Measurements from ENCODE around the gene CNPY1.

CNPY1 gene

GRCh38 chr7:155466814-155467733 is 79.3 kb downstream of the CNPY1 start:
- Histone ChIP-seq H3K27ac (ENCODE audit: low read depth, low read length) (no peak overlapping the region), H3K36me3 (ENCODE audit: insufficient read depth, low read length) (no peaks in the 10 kb centered on the region), H3K4me1 (ENCODE audit: insufficient read depth, low read length) (peaks cover 17% of the 10 kb centered on the region), H3K4me3 (ENCODE audit: low read length) (peak overlapping the region; percentile 24), H3K27me3 (ENCODE audit: insufficient read depth, low read length) (peaks cover 100% of the 10 kb centered on the region), H3K9ac (ENCODE audit: low read depth, low read length) (no peak overlapping the region), H3K9me3 (ENCODE audit: insufficient read depth, low read depth, low read length) (no peaks in the 10 kb centered on the region)
- under 1% methylated on average over 78 of the region's 78 CpGs for WGBS

GRCh38 chr7:155466142-155466813 is 80.1 kb downstream of the CNPY1 start:
- Histone ChIP-seq H3K27me3 (ENCODE audit: insufficient read depth, low read length) (peaks cover 100% of the 10 kb centered on the region), H3K9me3 (ENCODE audit: insufficient read depth, low read depth, low read length) (no peaks in the 10 kb centered on the region), H3K4me1 (ENCODE audit: insufficient read depth, low read length) (peaks cover 11% of the 10 kb centered on the region), H3K9ac (ENCODE audit: low read depth, low read length) (no peak overlapping the region), H3K36me3 (ENCODE audit: insufficient read depth, low read length) (no peaks in the 10 kb centered on the region), H3K27ac (ENCODE audit: low read depth, low read length) (no peak overlapping the region), H3K4me3 (ENCODE audit: low read length) (no peak overlapping the region)
- WGBS: 2% methylated on average over 42 of the region's 42 CpGs

GRCh38 chr7:155465761-155466141 is 80.6 kb downstream of the CNPY1 start:
- H3K9me3 ChIP-seq (ENCODE audit: insufficient read depth, low read depth, low read length): no peaks in the 10 kb centered on the region
- H3K4me3 ChIP-seq (ENCODE audit: low read length): no peak overlapping the region
- H3K4me1 ChIP-seq (ENCODE audit: insufficient read depth, low read length): peaks cover 5% of the 10 kb centered on the region; the same call in 1 of the 2 replicates
- 17% methylated on average over 9 of the region's 9 CpGs for WGBS
- H3K27ac ChIP-seq (ENCODE audit: low read depth, low read length): no peak overlapping the region
- no peaks in the 10 kb centered on the region for H3K36me3 ChIP-seq (ENCODE audit: insufficient read depth, low read length)
- no peak overlapping the region for H3K9ac ChIP-seq (ENCODE audit: low read depth, low read length)
- H3K27me3 ChIP-seq (ENCODE audit: insufficient read depth, low read length): peaks cover 100% of the 10 kb centered on the region

GRCh38 chr7:155464948-155465739 is 81.2 kb downstream of the CNPY1 start:
- peaks cover 3% of the 10 kb centered on the region; the same call in 1 of the 2 replicates for H3K4me1 ChIP-seq (ENCODE audit: insufficient read depth, low read length)
- 5% methylated on average over 33 of the region's 33 CpGs for WGBS
- no peaks in the 10 kb centered on the region for H3K9me3 ChIP-seq (ENCODE audit: insufficient read depth, low read depth, low read length)
- no peak overlapping the region for H3K9ac ChIP-seq (ENCODE audit: low read depth, low read length)
- no peak overlapping the region for H3K4me3 ChIP-seq (ENCODE audit: low read length)
- no peaks in the 10 kb centered on the region for H3K36me3 ChIP-seq (ENCODE audit: insufficient read depth, low read length)
- H3K27ac ChIP-seq (ENCODE audit: low read depth, low read length): no peak overlapping the region
- H3K27me3 ChIP-seq (ENCODE audit: insufficient read depth, low read length): peaks cover 100% of the 10 kb centered on the region

- no peaks in the 10 kb centered on the region for H3K9me3 ChIP-seq (ENCODE audit: insufficient read depth, low read depth, low read length)
- H3K36me3 ChIP-seq (ENCODE audit: insufficient read depth, low read length): no peaks in the 10 kb centered on the region
- H3K27ac ChIP-seq (ENCODE audit: low read depth, low read length): no peak overlapping the region
- 8% methylated on average over 4 of the region's 6 CpGs for WGBS
- peaks cover 6% of the 10 kb centered on the region; the same call in 1 of the 2 replicates for H3K4me1 ChIP-seq (ENCODE audit: insufficient read depth, low read length)
- peaks cover 100% of the 10 kb centered on the region for H3K27me3 ChIP-seq (ENCODE audit: insufficient read depth, low read length)
- no peak overlapping the region for H3K9ac ChIP-seq (ENCODE audit: low read depth, low read length)
- H3K4me3 ChIP-seq (ENCODE audit: low read length): no peak overlapping the region
Observed at GRCh38 chr7:155464183-155464582, 82.2 kb downstream of the CNPY1 start.

GRCh38 chr7:155463114-155463811 is 83.1 kb downstream of the CNPY1 start:
- Histone ChIP-seq H3K4me1 (ENCODE audit: insufficient read depth, low read length) (peaks cover 6% of the 10 kb centered on the region; the same call in 1 of the 2 replicates), H3K9ac (ENCODE audit: low read depth, low read length) (no peak overlapping the region), H3K27ac (ENCODE audit: low read depth, low read length) (no peak overlapping the region), H3K36me3 (ENCODE audit: insufficient read depth, low read length) (no peaks in the 10 kb centered on the region), H3K4me3 (ENCODE audit: low read length) (no peak overlapping the region), H3K27me3 (ENCODE audit: insufficient read depth, low read length) (peaks cover 100% of the 10 kb centered on the region), H3K9me3 (ENCODE audit: insufficient read depth, low read depth, low read length) (no peaks in the 10 kb centered on the region)
- 4% methylated on average over 15 of the region's 15 CpGs for WGBS

GRCh38 chr7:155462163-155462735 is 84.1 kb downstream of the CNPY1 start:
- no peaks in the 10 kb centered on the region for H3K36me3 ChIP-seq (ENCODE audit: insufficient read depth, low read length)
- WGBS: 9% methylated on average over 31 of the region's 33 CpGs
- no peak overlapping the region for H3K27ac ChIP-seq (ENCODE audit: low read depth, low read length)
- H3K4me3 ChIP-seq (ENCODE audit: low read length): no peak overlapping the region
- peaks cover 99% of the 10 kb centered on the region for H3K27me3 ChIP-seq (ENCODE audit: insufficient read depth, low read length)
- peaks cover 4% of the 10 kb centered on the region; the same call in 1 of the 2 replicates for H3K4me1 ChIP-seq (ENCODE audit: insufficient read depth, low read length)
- H3K9me3 ChIP-seq (ENCODE audit: insufficient read depth, low read depth, low read length): no peaks in the 10 kb centered on the region
- no peak overlapping the region for H3K9ac ChIP-seq (ENCODE audit: low read depth, low read length)

- H3K36me3 ChIP-seq (ENCODE audit: insufficient read depth, low read length): no peaks in the 10 kb centered on the region
- peaks cover 3% of the 10 kb centered on the region; the same call in 1 of the 2 replicates for H3K4me1 ChIP-seq (ENCODE audit: insufficient read depth, low read length)
- H3K4me3 ChIP-seq (ENCODE audit: low read length): no peak overlapping the region
- H3K27me3 ChIP-seq (ENCODE audit: insufficient read depth, low read length): peaks cover 99% of the 10 kb centered on the region
- WGBS: 13% methylated on average over 3 of the region's 3 CpGs
- H3K9me3 ChIP-seq (ENCODE audit: insufficient read depth, low read depth, low read length): no peaks in the 10 kb centered on the region
- H3K27ac ChIP-seq (ENCODE audit: low read depth, low read length): no peak overlapping the region
- no peak overlapping the region for H3K9ac ChIP-seq (ENCODE audit: low read depth, low read length)
Observed at GRCh38 chr7:155461631-155462030, 84.7 kb downstream of the CNPY1 start.

- Histone ChIP-seq H3K36me3 (ENCODE audit: insufficient read depth, low read length) (no peaks in the 10 kb centered on the region), H3K9me3 (ENCODE audit: insufficient read depth, low read depth, low read length) (no peaks in the 10 kb centered on the region), H3K27ac (ENCODE audit: low read depth, low read length) (no peak overlapping the region), H3K4me1 (ENCODE audit: insufficient read depth, low read length) (peaks cover 3% of the 10 kb centered on the region; the same call in 1 of the 2 replicates), H3K27me3 (ENCODE audit: insufficient read depth, low read length) (peaks cover 99% of the 10 kb centered on the region), H3K9ac (ENCODE audit: low read depth, low read length) (no peak overlapping the region), H3K4me3 (ENCODE audit: low read length) (no peak overlapping the region)
- 11% methylated on average over 8 of the region's 8 CpGs for WGBS
Observed at GRCh38 chr7:155460926-155461613, 85.3 kb downstream of the CNPY1 start.

Measured in HUES64 (cell line).